NCI-H1092 treated with DMSO at 0.1 percent for 48 hours (cell line): Measurements from ENCODE around the gene KIF17.

Experiments used
- DNase-seq: peaks from one replicate; lab custom pipeline; 2025; lab: John Stamatoyannopoulos, UW

Gene KIF17

GRCh38 chr1:20717452-20718342, at the start of gene KIF17:
KIF17 (minus strand) TSS chr1:20718007; CDS start chr1:20717706, 301 bp downstream.
- DNase-seq, result peak; percentile 46

- DNase-seq, result no peak
Observed at GRCh38 chr1:20767271-20767670, 49.5 kb upstream of the KIF17 start.

- no peak for DNase-seq
Observed at GRCh38 chr1:20763417-20763816, 45.6 kb upstream of the KIF17 start.

- DNase-seq, result no peak
Observed at GRCh38 chr1:20760322-20760721, 42.5 kb upstream of the KIF17 start.

- DNase-seq, result no peak
Observed at GRCh38 chr1:20753589-20753988, 35.8 kb upstream of the KIF17 start.

- DNase-seq, result no peak
Observed at GRCh38 chr1:20751462-20751990, 33.7 kb upstream of the KIF17 start.

GRCh38 chr1:20742671-20743070, 24.9 kb upstream of the KIF17 start:
- no peak for DNase-seq

- no peak for DNase-seq
Observed at GRCh38 chr1:20740781-20741180, 23.0 kb upstream of the KIF17 start.

- DNase-seq, result no peak
Observed at GRCh38 chr1:20739225-20739624, 21.4 kb upstream of the KIF17 start.

GRCh38 chr1:20735581-20736111, 17.8 kb upstream of the KIF17 start:
- no peak for DNase-seq

GRCh38 chr1:20733360-20733975, 15.7 kb upstream of the KIF17 start:
- no peak for DNase-seq

- peak; percentile 78 for DNase-seq
Observed at GRCh38 chr1:20732588-20733359, 15.0 kb upstream of the KIF17 start, which contains the start of gene SH2D5. SH2D5 (minus strand) TSS chr1:20732703; CDS start chr1:20728044, 4,659 bp downstream.

GRCh38 chr1:20732071-20732587, 14.3 kb upstream of the KIF17 start:
- peak; percentile 80 for DNase-seq

GRCh38 chr1:20731057-20731991, 13.5 kb upstream of the KIF17 start:
- no peak for DNase-seq

- DNase-seq, result no peak
Observed at GRCh38 chr1:20730690-20731056, 12.9 kb upstream of the KIF17 start.

- DNase-seq, result no peak
Observed at GRCh38 chr1:20729990-20730689, 12.3 kb upstream of the KIF17 start.

- DNase-seq, result peak; percentile 42
Observed at GRCh38 chr1:20729155-20729931, 11.5 kb upstream of the KIF17 start.

- DNase-seq, result no peak
Observed at GRCh38 chr1:20728371-20729154, 10.8 kb upstream of the KIF17 start.
